ENCODE results near the gene COPS3.

Gene COPS3

DNA sequence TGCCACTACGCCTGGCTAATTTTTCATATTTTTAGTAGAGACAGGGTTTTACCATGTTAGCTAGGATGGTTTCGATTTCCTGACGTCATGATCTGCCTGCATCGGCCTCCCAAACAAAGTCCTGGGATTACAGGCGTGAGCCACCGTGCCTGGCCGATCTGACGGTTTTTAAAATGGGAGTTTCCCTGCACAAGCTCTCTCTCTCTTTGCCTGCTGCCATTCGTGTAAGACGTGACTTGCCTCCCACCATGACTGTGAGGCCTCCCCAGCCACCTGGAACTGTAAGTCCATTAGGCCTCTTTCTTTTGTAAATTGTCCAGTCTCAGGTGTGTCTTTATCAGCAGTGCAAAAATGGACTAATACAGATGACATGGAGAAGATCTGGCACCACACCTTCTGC is 39.4 kb downstream of the COPS3 start:
- H3K4me3 ChIP-seq (ENCODE audit: low read length), result no peak overlapping the region
- TF ChIP-seq ZNF274 (IDR thresholded peaks at IDR 0.05; ENCODE audit: low read depth, low read length), result no peak

DNA sequence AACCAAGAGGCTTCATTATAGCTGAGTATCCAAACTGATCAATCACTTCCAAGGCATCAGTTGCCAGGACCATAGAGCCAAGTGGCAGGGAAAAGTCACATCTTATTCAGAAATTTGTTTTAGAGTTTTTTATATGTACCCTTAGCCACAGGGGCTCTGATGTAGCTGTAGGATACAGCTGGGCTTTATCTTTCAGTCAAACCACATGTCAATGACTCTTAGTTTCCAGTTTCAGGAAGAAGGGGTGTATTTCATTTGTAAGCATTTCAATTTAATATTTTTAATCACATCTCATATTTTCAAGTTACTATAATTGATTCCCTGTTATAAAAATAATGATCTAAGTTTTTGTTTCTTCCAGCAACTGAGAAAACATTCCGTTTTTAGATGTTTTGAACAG is 41.2 kb downstream of the COPS3 start:
- TF ChIP-seq ZNF274 (IDR thresholded peaks at IDR 0.05; ENCODE audit: low read depth, low read length), result no peak
- no peak overlapping the region for H3K4me3 ChIP-seq (ENCODE audit: low read length)

- no peak for TF ChIP-seq ZNF274 (IDR thresholded peaks at IDR 0.05; ENCODE audit: low read depth, low read length)
- peak within 1 kb of the TSS; percentile 94 for H3K4me3 ChIP-seq (ENCODE audit: low read length)
Observed at GRCh38 chr17:17237026-17237799, 43.8 kb downstream of the COPS3 start, which contains the start of gene FLCN. Gene FLCN (minus strand): TSS chr17:17237168. CDS start chr17:17228137, 9,031 bp downstream.

- peak overlapping the region; percentile 94 for H3K4me3 ChIP-seq (ENCODE audit: low read length)
- TF ChIP-seq ZNF274 (IDR thresholded peaks at IDR 0.05; ENCODE audit: low read depth, low read length), result no peak
Observed at GRCh38 chr17:17236295-17237025, 44.6 kb downstream of the COPS3 start.

DNA sequence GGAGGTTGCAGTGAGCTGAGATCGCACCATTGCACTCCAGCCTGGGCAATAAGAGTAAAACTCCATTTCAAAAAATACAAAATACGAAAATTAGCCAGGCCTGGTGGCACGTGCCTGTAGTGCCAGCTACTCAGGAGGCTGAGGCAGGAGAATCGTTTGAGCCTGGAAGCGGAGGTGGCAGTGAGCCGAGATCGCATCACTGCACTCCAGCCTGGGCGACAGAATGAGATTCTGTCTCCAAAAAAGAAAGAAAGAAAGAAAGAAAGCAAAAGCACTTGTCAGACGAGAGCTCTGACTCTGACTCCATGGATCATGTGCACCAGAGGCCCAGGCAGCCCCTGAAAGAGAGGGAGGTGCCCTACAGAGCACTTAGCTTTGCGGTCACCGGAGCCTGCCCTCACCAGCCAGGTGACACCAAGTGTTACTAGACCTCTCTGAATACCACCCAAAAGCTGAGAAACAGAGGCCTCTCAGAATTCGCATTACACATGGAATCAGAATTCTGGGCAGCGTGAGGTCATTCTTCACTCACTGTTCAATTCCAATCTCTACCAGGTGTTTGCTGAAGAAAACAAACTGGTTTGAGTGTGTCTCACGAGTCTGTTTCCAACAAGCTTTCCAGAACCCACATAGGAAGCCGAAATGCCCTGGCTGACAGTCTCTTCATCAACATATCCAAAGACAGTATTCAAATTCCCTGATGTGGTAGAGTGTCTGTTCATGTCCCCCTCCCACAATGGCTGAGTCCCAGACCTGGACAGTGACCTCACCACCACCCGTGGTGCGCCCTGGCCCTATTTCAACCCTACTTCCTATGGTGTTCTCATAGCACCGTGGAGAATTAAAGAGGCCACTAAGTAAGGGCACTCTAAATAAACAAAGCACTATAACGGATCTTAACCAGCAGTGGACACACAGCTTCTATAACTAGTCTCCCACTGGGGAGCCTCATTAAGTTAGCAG is 45.6 kb downstream of the COPS3 start:
- peak overlapping the region; percentile 94 for H3K4me3 ChIP-seq (ENCODE audit: low read length)
- no peak for TF ChIP-seq ZNF274 (IDR thresholded peaks at IDR 0.05; ENCODE audit: low read depth, low read length)

GRCh38 chr17:17232303-17232621 is 48.8 kb downstream of the COPS3 start:
- H3K4me3 ChIP-seq (ENCODE audit: low read length), result no peak overlapping the region
- no peak for TF ChIP-seq ZNF274 (IDR thresholded peaks at IDR 0.05; ENCODE audit: low read depth, low read length)

DNA sequence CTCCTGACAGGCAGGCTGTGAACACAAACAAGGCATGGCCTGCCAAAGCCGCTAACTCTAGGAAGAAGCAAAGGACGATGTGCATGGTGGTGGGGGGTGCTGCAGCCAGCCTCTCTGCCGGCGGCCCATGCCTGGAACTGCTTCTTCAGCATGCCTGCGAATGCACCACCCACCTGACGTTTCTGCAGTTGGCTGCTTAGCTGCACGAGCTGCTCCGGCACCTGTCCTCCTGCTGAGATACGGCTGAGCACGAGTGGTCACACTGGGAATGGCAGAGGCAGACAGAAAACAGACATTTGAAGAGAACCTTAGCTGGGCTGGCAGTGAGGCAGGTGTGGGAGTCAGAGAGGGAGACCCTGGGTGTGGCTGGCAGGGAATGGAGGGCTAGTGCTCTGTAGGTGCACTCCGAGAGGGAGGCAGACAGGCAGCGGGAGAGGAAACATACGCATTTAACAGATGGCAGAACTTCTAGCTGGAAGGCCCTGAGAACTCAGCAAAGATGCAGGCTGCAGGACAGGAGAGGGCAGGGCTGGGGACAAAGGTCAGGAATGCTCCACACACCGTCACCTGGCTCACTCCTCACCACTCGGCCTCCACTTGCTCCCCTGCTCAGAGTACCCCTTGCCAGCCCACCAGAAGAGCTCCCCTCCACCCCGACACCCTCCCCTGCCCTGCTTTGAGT is 49.3 kb downstream of the COPS3 start:
- TF ChIP-seq ZNF274 (IDR thresholded peaks at IDR 0.05; ENCODE audit: low read depth, low read length), result no peak
- no peak overlapping the region for H3K4me3 ChIP-seq (ENCODE audit: low read length)

- TF ChIP-seq ZNF274 (IDR thresholded peaks at IDR 0.05; ENCODE audit: low read depth, low read length), result no peak
Observed at GRCh38 chr17:17229416-17230384, 51.3 kb downstream of the COPS3 start.

DNA sequence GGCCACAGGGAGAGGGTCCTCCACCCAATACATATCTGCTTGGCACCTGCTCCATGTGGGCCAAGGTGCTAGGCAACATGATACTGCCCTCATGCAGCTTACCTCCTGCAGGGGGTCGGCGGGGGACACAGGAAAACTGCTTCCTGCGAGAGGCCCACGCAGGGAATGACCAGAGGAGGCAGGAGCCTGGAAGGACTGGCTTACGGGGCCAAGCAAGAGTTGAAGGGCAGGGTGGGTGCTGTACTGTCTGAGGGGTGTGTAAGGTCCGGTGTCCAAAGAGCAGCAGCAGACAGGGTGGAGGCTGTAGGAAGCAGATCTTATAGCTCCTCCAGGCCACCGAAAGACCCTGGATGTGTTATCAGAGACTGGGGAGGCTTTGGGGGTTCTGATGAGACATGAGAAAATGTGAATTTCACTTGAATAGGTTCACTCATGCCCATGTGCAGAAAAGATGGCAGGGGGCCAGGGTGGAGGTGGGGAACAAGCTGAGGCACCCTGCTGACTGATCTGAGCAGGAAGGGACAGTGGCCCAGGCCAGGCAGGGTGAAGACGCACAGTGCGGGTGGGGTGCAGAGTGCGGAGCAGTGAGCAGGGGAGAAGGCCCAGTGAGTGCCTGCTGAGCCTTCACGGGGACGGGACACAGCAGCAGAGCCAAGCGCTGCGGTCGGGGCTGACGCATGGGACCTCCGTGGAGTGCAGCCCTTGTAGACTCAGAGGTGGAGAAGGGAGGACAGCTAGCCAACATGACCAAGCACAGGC is 52.3 kb downstream of the COPS3 start:
- no peak for TF ChIP-seq ZNF274 (IDR thresholded peaks at IDR 0.05; ENCODE audit: low read depth, low read length)
- no peak overlapping the region for H3K4me3 ChIP-seq (ENCODE audit: low read length)

More at GRCh38 chr17:17229416-17230384, 51.3 kb downstream of the COPS3 start:
- H3K4me3 ChIP-seq (ENCODE audit: low read length), result no peak overlapping the region

DNA sequence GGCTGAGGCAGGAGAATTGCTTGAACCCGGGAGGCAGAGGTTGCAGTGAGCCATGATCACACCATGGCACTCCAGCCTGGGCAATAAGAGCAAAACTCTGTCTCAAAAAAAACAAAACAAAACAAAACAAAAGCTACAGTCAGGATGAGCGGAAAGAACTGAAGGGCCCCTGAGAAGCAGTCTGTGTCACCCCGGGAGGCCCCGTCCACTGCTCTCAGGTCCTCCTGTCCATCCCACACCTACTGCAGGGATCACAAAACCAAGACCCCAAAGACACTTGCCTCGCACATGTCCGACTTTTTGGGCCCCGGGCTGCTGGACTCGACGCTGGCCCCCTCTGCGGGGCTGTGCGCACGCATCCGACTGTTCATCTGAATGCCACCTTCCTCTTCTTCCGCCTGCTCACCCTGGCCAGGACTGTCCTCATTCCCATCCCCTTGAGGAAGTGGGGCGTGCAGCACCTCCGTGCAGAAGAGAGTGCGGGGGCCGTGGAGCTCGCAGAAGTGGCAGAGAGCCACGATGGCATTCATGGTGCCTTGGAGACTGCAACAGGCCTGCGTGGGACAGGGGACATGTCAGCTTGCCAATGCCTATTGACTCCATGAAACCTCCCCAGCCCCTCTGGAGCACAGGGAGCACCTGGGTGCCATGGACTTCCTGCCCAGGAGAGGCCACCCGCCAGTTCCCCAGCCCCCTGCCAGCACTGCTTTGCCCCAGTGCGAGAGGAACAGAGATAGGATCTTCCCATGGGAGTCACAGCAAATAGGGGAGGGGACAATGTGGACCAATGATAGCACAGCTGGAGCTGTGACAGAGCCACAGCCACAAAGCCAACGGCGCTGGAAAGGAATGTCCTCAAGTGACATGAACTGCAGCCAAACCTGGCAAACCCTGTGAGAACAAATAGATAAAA is 53.2 kb downstream of the COPS3 start:
- no peak for TF ChIP-seq ZNF274 (IDR thresholded peaks at IDR 0.05; ENCODE audit: low read depth, low read length)
- H3K4me3 ChIP-seq (ENCODE audit: low read length), result no peak overlapping the region
